ENCODE measurements around the gene CCSER2. TPM values are rescaled to one million over a fixed set of nuclear protein-coding genes. Genes with fewer than 3 reads are reported as not detected.

The CCSER2 gene
- total RNA-seq, 1 experiment from 2014 or later, result 56.6 TPM

GRCh38 chr10:84549368-84550165 is 221.2 kb downstream of the CCSER2 start:
- TF ChIP-seq EZH2 (IDR thresholded peaks at IDR 0.05; ENCODE audit: low read depth) (no peak), CTCF (conservative IDR thresholded peaks at IDR 0.05) (no peak)
- Histone ChIP-seq H3K4me2 (no peak overlapping the region), H3K27me3 (ENCODE audit: insufficient read depth, low read depth) (peaks cover 27% of the 10 kb centered on the region), H3F3A (ENCODE audit: insufficient read depth, low read depth) (no peaks in the 10 kb centered on the region), H3K79me2 (ENCODE audit: low read depth) (no peaks in the 10 kb centered on the region), H3K27ac (no peak overlapping the region), H4K20me1 (ENCODE audit: insufficient read depth) (no peaks in the 10 kb centered on the region), H3K36me3 (ENCODE audit: low read depth) (no peaks in the 10 kb centered on the region), H3K4me3 (no peak overlapping the region), H3K4me1 (replicated peaks; ENCODE audit: insufficient read depth) (no peaks in the 10 kb centered on the region), H3K9me3 (ENCODE audit: insufficient read depth, low read depth) (no peaks in the 10 kb centered on the region), H3K9me2 (ENCODE audit: insufficient read depth) (no peaks in the 10 kb centered on the region), H2AFZ (no peak overlapping the region)
- CTCF ChIA-PET, result interaction anchor here (0.6 to 1.2 kb wide), 3 partner anchors 9 to 154 kb away, joined by 3 to 4 read pairs (median 4); no protein-coding TSS in a partner anchor
- intact Hi-C loops (cut with micrococcal nuclease; ENCODE audit: unreplicated experiment), result loop anchor here (5.0 kb wide), 1 partner anchor 43 kb away; no protein-coding TSS in a partner anchor
- no peak for DNase-seq
- BruUV-seq (replicated peaks), result no TSS peak
- POLR2A ChIA-PET (ENCODE audit: unreplicated experiment), result no interaction called here

- no peaks in the 10 kb centered on the region for H3K4me1 ChIP-seq (replicated peaks; ENCODE audit: insufficient read depth)
- no peaks in the 10 kb centered on the region for H3K9me2 ChIP-seq (ENCODE audit: insufficient read depth)
- H3K27me3 ChIP-seq (ENCODE audit: insufficient read depth, low read depth), result peaks cover 27% of the 10 kb centered on the region
- no TSS peak for BruUV-seq (replicated peaks)
- no peaks in the 10 kb centered on the region for H3K9me3 ChIP-seq (ENCODE audit: insufficient read depth, low read depth)
- no peaks in the 10 kb centered on the region for H3K79me2 ChIP-seq (ENCODE audit: low read depth)
- no peak overlapping the region for H3K4me3 ChIP-seq
- TF ChIP-seq EZH2 (IDR thresholded peaks at IDR 0.05; ENCODE audit: low read depth) (no peak), CTCF (conservative IDR thresholded peaks at IDR 0.05) (no peak)
- H3K4me2 ChIP-seq, result no peak overlapping the region
- no peaks in the 10 kb centered on the region for H4K20me1 ChIP-seq (ENCODE audit: insufficient read depth)
- 0 out of 2 replicates have a peak overlapping the region, but pooled peaks have one; percentile 7 for H2AFZ ChIP-seq
- H3K27ac ChIP-seq, result no peak overlapping the region
- intact Hi-C loops (cut with micrococcal nuclease; ENCODE audit: unreplicated experiment), result no loop called here
- DNase-seq, result no peak
- CTCF ChIA-PET, result interaction anchor here (0.7 kb wide), 1 partner anchor 728 kb away, joined by 3 read pairs; no protein-coding TSS in a partner anchor
- POLR2A ChIA-PET (ENCODE audit: unreplicated experiment), result interaction anchor here (0.7 kb wide), 1 partner anchor 94 kb away, joined by 6 read pairs; no protein-coding TSS in a partner anchor
- H3F3A ChIP-seq (ENCODE audit: insufficient read depth, low read depth), result no peaks in the 10 kb centered on the region
- no peaks in the 10 kb centered on the region for H3K36me3 ChIP-seq (ENCODE audit: low read depth)
These were observed 222.5 kb downstream of the CCSER2 start for GRCh38 chr10:84550756-84551436.

- H3K9me3 ChIP-seq (ENCODE audit: insufficient read depth, low read depth), result no peaks in the 10 kb centered on the region
- no peak overlapping the region for H3K4me3 ChIP-seq
- peaks cover 27% of the 10 kb centered on the region for H3K27me3 ChIP-seq (ENCODE audit: insufficient read depth, low read depth)
- CTCF ChIA-PET, result no interaction called here
- no peak for TF ChIP-seq CTCF (conservative IDR thresholded peaks at IDR 0.05)
- TF ChIP-seq EZH2 (IDR thresholded peaks at IDR 0.05; ENCODE audit: low read depth), result no peak
- intact Hi-C loops (cut with micrococcal nuclease; ENCODE audit: unreplicated experiment), result no loop called here
- POLR2A ChIA-PET (ENCODE audit: unreplicated experiment), result no interaction called here
- DNase-seq, result no peak
- H3K79me2 ChIP-seq (ENCODE audit: low read depth), result no peaks in the 10 kb centered on the region
- no peaks in the 10 kb centered on the region for H3F3A ChIP-seq (ENCODE audit: insufficient read depth, low read depth)
- H3K4me1 ChIP-seq (replicated peaks; ENCODE audit: insufficient read depth), result no peaks in the 10 kb centered on the region
- no peak overlapping the region for H3K27ac ChIP-seq
- BruUV-seq (replicated peaks), result no TSS peak
- H3K4me2 ChIP-seq, result no peak overlapping the region
- H3K9me2 ChIP-seq (ENCODE audit: insufficient read depth), result no peaks in the 10 kb centered on the region
- H2AFZ ChIP-seq, result 0 out of 2 replicates have a peak overlapping the region, but pooled peaks have one; percentile 7
- H4K20me1 ChIP-seq (ENCODE audit: insufficient read depth), result no peaks in the 10 kb centered on the region
- H3K36me3 ChIP-seq (ENCODE audit: low read depth), result no peaks in the 10 kb centered on the region
These were observed 223.2 kb downstream of the CCSER2 start for GRCh38 chr10:84551437-84552120.
